ENCODE measurements around the gene WDR5.

WDR5 gene

GRCh38 chr9:134181648-134182034, 45.8 kb downstream of the WDR5 start:
- H3K36me3 ChIP-seq (ENCODE audit: insufficient read depth, low read length), result no peaks in the 10 kb centered on the region
- no peak overlapping the region for H3K9ac ChIP-seq (ENCODE audit: insufficient read length)
- no peaks in the 10 kb centered on the region for H3K9me3 ChIP-seq (ENCODE audit: low read depth, low read length)
- TF ChIP-seq EZH2 (IDR thresholded peaks at IDR 0.05), result no peak
- no peak for DNase-seq (ENCODE audit: low read depth, low spot score)
- no peak overlapping the region for H3K4me3 ChIP-seq
- H3K27ac ChIP-seq, result no peak overlapping the region

DNA sequence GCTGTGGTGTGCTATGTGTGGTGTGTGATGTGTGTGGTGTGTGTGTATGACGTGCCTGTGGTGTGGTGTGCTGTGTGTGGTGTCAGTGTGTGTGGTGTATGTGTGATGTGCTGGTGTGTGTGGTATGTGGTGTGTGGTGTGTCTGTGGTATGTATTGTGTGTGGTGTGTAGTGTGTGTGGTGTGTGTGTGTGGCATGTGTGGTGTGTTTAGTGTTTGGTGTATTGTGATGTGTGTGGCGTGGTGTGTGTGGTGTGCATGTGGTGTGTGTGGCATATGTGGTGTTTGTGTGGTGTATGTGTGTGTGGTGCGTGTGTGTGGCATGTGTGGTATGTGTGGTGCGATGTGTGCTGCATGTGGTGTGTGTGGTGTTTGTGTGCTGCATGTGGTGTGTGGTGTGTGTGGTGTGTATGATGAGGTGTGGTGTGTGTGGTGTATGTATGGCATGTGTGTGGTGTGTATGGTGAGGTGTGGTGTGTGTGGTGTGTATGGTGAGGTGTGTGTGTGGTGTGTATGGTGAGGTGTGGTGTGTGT, 46.7 kb downstream of the WDR5 start:
- no peak for TF ChIP-seq FOXP2 (optimal IDR thresholded peaks at IDR 0.05; ENCODE audit: control extremely low read depth, extremely low read length, insufficient read depth)
- Histone ChIP-seq H3K36me3 (ENCODE audit: insufficient read depth, low read length) (no peaks in the 10 kb centered on the region), H3K27ac (no peak overlapping the region), H3K9ac (ENCODE audit: insufficient read length) (no peak overlapping the region), H3K4me3 (no peak overlapping the region), H3K9me3 (ENCODE audit: low read depth, low read length) (no peaks in the 10 kb centered on the region)
- no peak for DNase-seq (ENCODE audit: low read depth, low spot score)

- H3K27ac ChIP-seq, result peak overlapping the region; percentile 42
- H3K9ac ChIP-seq (ENCODE audit: insufficient read length), result no peak overlapping the region
- DNase-seq (ENCODE audit: low read depth, low spot score), result no peak
- H3K9me3 ChIP-seq (ENCODE audit: low read depth, low read length), result no peaks in the 10 kb centered on the region
- H3K4me3 ChIP-seq, result no peak overlapping the region
- TF ChIP-seq POLR2AphosphoS5 (IDR thresholded peaks at IDR 0.05; ENCODE audit: borderline replicate concordance, low read depth, low read length) (no peak), EZH2 (IDR thresholded peaks at IDR 0.05) (no peak), FOXP2 (optimal IDR thresholded peaks at IDR 0.05; ENCODE audit: control extremely low read depth, extremely low read length, insufficient read depth) (no peak)
- no peaks in the 10 kb centered on the region for H3K36me3 ChIP-seq (ENCODE audit: insufficient read depth, low read length)
These were observed 49.7 kb downstream of the WDR5 start for GRCh38 chr9:134185536-134186011.

- no peaks in the 10 kb centered on the region for H3K36me3 ChIP-seq (ENCODE audit: insufficient read depth, low read length)
- TF ChIP-seq POLR2AphosphoS5 (IDR thresholded peaks at IDR 0.05; ENCODE audit: borderline replicate concordance, low read depth, low read length), result no peak
- TF ChIP-seq FOXP2 (optimal IDR thresholded peaks at IDR 0.05; ENCODE audit: control extremely low read depth, extremely low read length, insufficient read depth), result no peak
- TF ChIP-seq EZH2 (IDR thresholded peaks at IDR 0.05), result no peak
- no peak overlapping the region for H3K27ac ChIP-seq
- H3K9me3 ChIP-seq (ENCODE audit: low read depth, low read length), result no peaks in the 10 kb centered on the region
- no peak overlapping the region for H3K9ac ChIP-seq (ENCODE audit: insufficient read length)
- no peak overlapping the region for H3K4me3 ChIP-seq
- DNase-seq (ENCODE audit: low read depth, low spot score), result no peak
These were observed 50.7 kb downstream of the WDR5 start for GRCh38 chr9:134186471-134187109.

- Histone ChIP-seq H3K27ac (no peak overlapping the region), H3K4me3 (no peak overlapping the region), H3K9ac (ENCODE audit: insufficient read length) (no peak overlapping the region), H3K36me3 (ENCODE audit: insufficient read depth, low read length) (no peaks in the 10 kb centered on the region), H3K9me3 (ENCODE audit: low read depth, low read length) (no peaks in the 10 kb centered on the region)
- TF ChIP-seq FOXP2 (optimal IDR thresholded peaks at IDR 0.05; ENCODE audit: control extremely low read depth, extremely low read length, insufficient read depth) (no peak), POLR2AphosphoS5 (IDR thresholded peaks at IDR 0.05; ENCODE audit: borderline replicate concordance, low read depth, low read length) (no peak), EZH2 (IDR thresholded peaks at IDR 0.05) (no peak)
- DNase-seq (ENCODE audit: low read depth, low spot score), result no peak
These were observed 51.2 kb downstream of the WDR5 start for GRCh38 chr9:134187110-134187531.

DNA sequence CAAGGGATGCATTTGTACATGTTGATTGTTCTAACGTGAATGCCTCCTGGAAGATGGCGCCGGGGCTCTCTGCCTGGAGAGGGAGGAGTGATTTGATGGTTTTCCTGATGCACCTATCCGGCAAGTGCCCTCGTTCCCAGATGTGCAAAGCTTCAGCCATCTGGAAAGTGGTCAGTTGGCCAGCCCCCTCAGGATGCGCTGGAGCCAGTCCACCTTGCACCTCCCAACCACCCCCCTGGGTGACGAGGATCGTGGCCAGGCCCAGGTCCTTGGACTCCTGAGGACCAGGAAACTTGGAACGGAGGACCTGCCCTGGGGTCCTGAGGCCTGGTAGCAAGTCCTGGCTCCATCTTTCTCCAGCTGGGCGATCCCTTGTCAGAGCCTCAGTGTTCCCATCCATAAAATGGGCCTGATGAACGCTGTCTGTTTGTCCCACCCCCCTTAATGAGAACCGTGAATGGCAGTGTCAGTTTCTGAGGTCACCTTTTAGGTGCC, 52.1 kb downstream of the WDR5 start:
- no peak overlapping the region for H3K4me3 ChIP-seq

DNA sequence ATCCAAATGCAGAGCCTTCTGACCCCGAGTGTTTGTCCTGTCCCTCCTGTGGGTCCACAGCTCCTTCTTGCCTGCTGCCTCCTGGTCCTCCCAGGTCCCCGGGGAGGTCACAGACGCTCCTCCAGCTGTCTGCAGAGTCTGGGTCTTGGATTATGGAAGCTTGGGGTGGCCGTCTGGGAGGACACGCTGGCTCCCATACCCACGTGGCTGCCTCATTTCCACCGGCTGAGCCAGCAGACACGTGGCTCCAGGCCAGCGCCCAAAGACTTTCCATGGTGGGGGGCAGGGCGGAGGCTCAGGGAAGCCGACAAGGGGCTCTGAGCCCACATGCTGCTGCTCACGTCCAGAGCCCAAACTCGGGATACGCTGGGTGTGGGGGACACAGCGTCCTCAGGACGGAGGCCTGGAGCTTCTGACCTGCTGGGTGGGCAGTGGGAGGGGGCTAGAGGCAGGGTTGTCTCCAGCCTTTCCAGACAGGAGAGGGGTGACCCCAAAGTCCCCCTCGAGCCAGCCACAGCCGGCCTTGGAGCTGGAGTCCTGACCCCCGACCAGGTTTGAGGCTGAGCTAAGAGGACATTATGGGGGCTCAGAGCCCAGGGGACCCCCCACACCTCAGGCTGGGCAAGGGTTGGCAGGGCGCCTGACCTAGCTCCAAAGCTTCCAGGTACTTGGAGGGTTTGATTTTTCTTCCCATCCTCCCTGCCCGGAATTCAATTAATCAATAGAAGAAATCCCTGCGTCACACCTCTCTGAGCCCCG, 52.7 kb downstream of the WDR5 start:
- H3K4me3 ChIP-seq, result no peak overlapping the region
- TF ChIP-seq POLR2AphosphoS5 (IDR thresholded peaks at IDR 0.05; ENCODE audit: borderline replicate concordance, low read depth, low read length), result no peak
- TF ChIP-seq EZH2 (IDR thresholded peaks at IDR 0.05), result no peak
- TF ChIP-seq FOXP2 (optimal IDR thresholded peaks at IDR 0.05; ENCODE audit: control extremely low read depth, extremely low read length, insufficient read depth), result no peak
- DNase-seq (ENCODE audit: low read depth, low spot score), result no peak
- no peak overlapping the region for H3K27ac ChIP-seq
- no peak overlapping the region for H3K9ac ChIP-seq (ENCODE audit: insufficient read length)
- no peaks in the 10 kb centered on the region for H3K36me3 ChIP-seq (ENCODE audit: insufficient read depth, low read length)
- no peaks in the 10 kb centered on the region for H3K9me3 ChIP-seq (ENCODE audit: low read depth, low read length)

More for the DNA sequence above, 52.1 kb downstream of the WDR5 start:
- H3K27ac ChIP-seq, result no peak overlapping the region
- no peak overlapping the region for H3K9ac ChIP-seq (ENCODE audit: insufficient read length)
- DNase-seq (ENCODE audit: low read depth, low spot score), result no peak
- no peaks in the 10 kb centered on the region for H3K36me3 ChIP-seq (ENCODE audit: insufficient read depth, low read length)
- TF ChIP-seq EZH2 (IDR thresholded peaks at IDR 0.05), result no peak
- TF ChIP-seq FOXP2 (optimal IDR thresholded peaks at IDR 0.05; ENCODE audit: control extremely low read depth, extremely low read length, insufficient read depth), result no peak
- no peak for TF ChIP-seq POLR2AphosphoS5 (IDR thresholded peaks at IDR 0.05; ENCODE audit: borderline replicate concordance, low read depth, low read length)
- H3K9me3 ChIP-seq (ENCODE audit: low read depth, low read length), result no peaks in the 10 kb centered on the region

- Histone ChIP-seq H3K9ac (ENCODE audit: insufficient read length) (no peak overlapping the region), H3K27ac (no peak overlapping the region), H3K9me3 (ENCODE audit: low read depth, low read length) (no peaks in the 10 kb centered on the region), H3K4me3 (no peak overlapping the region), H3K36me3 (ENCODE audit: insufficient read depth, low read length) (no peaks in the 10 kb centered on the region)
- no peak for TF ChIP-seq POLR2AphosphoS5 (IDR thresholded peaks at IDR 0.05; ENCODE audit: borderline replicate concordance, low read depth, low read length)
- TF ChIP-seq FOXP2 (optimal IDR thresholded peaks at IDR 0.05; ENCODE audit: control extremely low read depth, extremely low read length, insufficient read depth), result no peak
- TF ChIP-seq EZH2 (IDR thresholded peaks at IDR 0.05), result no peak
- no peak for DNase-seq (ENCODE audit: low read depth, low spot score)
These were observed 53.2 kb downstream of the WDR5 start for GRCh38 chr9:134189145-134189469.

Measured in SK-N-MC (cell line).